Measurements from ENCODE around the gene CD36.

The CD36 gene

DNA sequence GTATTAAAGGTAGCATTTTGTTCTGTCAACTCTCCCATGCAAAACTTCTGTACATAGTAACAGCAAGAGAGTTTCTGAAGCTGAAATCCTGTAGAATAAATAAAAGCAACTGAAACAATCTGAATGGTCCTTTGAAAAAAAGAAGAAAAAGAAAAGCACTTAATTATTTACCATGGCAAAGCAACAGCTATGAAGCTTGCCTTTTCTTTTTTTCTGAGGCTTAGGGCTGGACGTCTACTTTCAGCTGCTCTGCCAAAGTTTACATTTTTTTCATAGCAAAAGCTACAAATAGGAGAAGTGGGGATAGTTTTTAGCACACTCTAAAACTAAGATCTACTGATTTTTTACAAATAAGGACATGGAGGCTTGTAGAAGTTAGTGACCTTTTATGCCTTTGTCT lies 31.3 kb upstream of the CD36 start:
- no peak overlapping the region for H3K27ac ChIP-seq (ENCODE audit: insufficient read depth, low read length, poor library complexity, severe bottlenecking)

GRCh38 chr7:80608336-80608735 lies 30.1 kb upstream of the CD36 start:
- H3K27ac ChIP-seq (ENCODE audit: insufficient read depth, low read length, poor library complexity, severe bottlenecking), result no peak overlapping the region
- no peaks in the 10 kb centered on the region for H3K27me3 ChIP-seq (replicated peaks; ENCODE audit: control insufficient read depth, insufficient read depth, low read length, poor library complexity, severe bottlenecking)
- no peaks in the 10 kb centered on the region for H3K9me3 ChIP-seq (ENCODE audit: control insufficient read depth, low read length)
- H3K4me3 ChIP-seq (ENCODE audit: insufficient read depth, low read depth, low read length, poor library complexity, severe bottlenecking), result no peak overlapping the region
- H3K36me3 ChIP-seq (ENCODE audit: control insufficient read depth, insufficient read depth, low read length), result no peaks in the 10 kb centered on the region
- no peak for DNase-seq
- H3K4me1 ChIP-seq (ENCODE audit: control insufficient read depth, insufficient read depth, low read length, poor library complexity, severe bottlenecking), result no peaks in the 10 kb centered on the region

More for the DNA sequence above, 31.3 kb upstream of the CD36 start:
- no peaks in the 10 kb centered on the region for H3K27me3 ChIP-seq (replicated peaks; ENCODE audit: control insufficient read depth, insufficient read depth, low read length, poor library complexity, severe bottlenecking)
- H3K4me1 ChIP-seq (ENCODE audit: control insufficient read depth, insufficient read depth, low read length, poor library complexity, severe bottlenecking), result no peaks in the 10 kb centered on the region
- no peaks in the 10 kb centered on the region for H3K9me3 ChIP-seq (ENCODE audit: control insufficient read depth, low read length)
- DNase-seq, result no peak
- no peaks in the 10 kb centered on the region for H3K36me3 ChIP-seq (ENCODE audit: control insufficient read depth, insufficient read depth, low read length)
- H3K4me3 ChIP-seq (ENCODE audit: insufficient read depth, low read depth, low read length, poor library complexity, severe bottlenecking), result no peak overlapping the region

DNA sequence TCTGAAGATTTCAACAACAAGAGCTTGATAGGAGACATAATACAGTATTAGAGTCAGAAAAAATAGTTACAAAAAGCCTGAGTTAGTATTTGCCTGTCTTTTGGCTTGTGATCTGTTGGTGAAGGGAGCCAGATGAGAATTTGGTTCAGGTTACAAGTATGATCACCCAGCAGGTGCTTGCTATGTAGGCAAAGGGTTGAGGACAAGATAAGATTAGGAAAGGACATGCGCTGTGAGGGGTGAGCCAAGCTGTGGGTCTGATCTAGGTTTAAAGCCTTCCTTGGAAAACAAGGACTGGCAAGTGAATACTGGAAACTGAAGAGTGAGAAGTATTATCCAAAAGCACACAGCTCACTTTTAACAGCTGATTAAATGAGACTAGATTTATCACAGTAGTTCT lies 28.7 kb upstream of the CD36 start:
- H3K36me3 ChIP-seq (ENCODE audit: control insufficient read depth, insufficient read depth, low read length), result no peaks in the 10 kb centered on the region
- H3K4me3 ChIP-seq (ENCODE audit: insufficient read depth, low read depth, low read length, poor library complexity, severe bottlenecking), result no peak overlapping the region
- no peaks in the 10 kb centered on the region for H3K4me1 ChIP-seq (ENCODE audit: control insufficient read depth, insufficient read depth, low read length, poor library complexity, severe bottlenecking)
- no peak for DNase-seq
- H3K27ac ChIP-seq (ENCODE audit: insufficient read depth, low read length, poor library complexity, severe bottlenecking), result no peak overlapping the region
- no peaks in the 10 kb centered on the region for H3K9me3 ChIP-seq (ENCODE audit: control insufficient read depth, low read length)
- H3K27me3 ChIP-seq (replicated peaks; ENCODE audit: control insufficient read depth, insufficient read depth, low read length, poor library complexity, severe bottlenecking), result no peaks in the 10 kb centered on the region

DNA sequence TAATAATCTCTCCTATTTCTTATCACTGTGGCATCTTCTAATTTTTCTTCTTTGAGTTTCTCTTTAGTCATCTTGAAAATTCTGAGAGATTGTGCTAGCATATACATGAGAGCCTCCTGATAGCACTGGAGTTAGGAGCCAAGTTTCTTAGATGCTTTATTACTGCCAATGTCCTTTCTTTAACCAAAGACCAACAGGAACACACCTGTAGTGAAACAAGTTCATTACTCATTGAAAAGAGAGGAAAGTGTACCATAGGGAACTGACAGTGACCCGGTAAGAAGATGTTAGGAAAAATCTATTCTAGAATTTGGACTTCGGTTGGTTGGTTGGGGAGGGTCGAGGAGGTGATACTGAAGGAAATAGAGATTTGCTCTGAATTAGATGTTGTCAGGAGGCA lies 27.1 kb upstream of the CD36 start:
- DNase-seq, result no peak
- H3K36me3 ChIP-seq (ENCODE audit: control insufficient read depth, insufficient read depth, low read length), result no peaks in the 10 kb centered on the region
- no peaks in the 10 kb centered on the region for H3K9me3 ChIP-seq (ENCODE audit: control insufficient read depth, low read length)
- H3K27ac ChIP-seq (ENCODE audit: insufficient read depth, low read length, poor library complexity, severe bottlenecking), result no peak overlapping the region
- no peak overlapping the region for H3K4me3 ChIP-seq (ENCODE audit: insufficient read depth, low read depth, low read length, poor library complexity, severe bottlenecking)
- H3K27me3 ChIP-seq (replicated peaks; ENCODE audit: control insufficient read depth, insufficient read depth, low read length, poor library complexity, severe bottlenecking), result no peaks in the 10 kb centered on the region
- no peaks in the 10 kb centered on the region for H3K4me1 ChIP-seq (ENCODE audit: control insufficient read depth, insufficient read depth, low read length, poor library complexity, severe bottlenecking)

- Histone ChIP-seq H3K27me3 (replicated peaks; ENCODE audit: control insufficient read depth, insufficient read depth, low read length, poor library complexity, severe bottlenecking) (no peaks in the 10 kb centered on the region), H3K4me3 (ENCODE audit: insufficient read depth, low read depth, low read length, poor library complexity, severe bottlenecking) (no peak overlapping the region), H3K27ac (ENCODE audit: insufficient read depth, low read length, poor library complexity, severe bottlenecking) (no peak overlapping the region), H3K9me3 (ENCODE audit: control insufficient read depth, low read length) (no peaks in the 10 kb centered on the region), H3K36me3 (ENCODE audit: control insufficient read depth, insufficient read depth, low read length) (no peaks in the 10 kb centered on the region), H3K4me1 (ENCODE audit: control insufficient read depth, insufficient read depth, low read length, poor library complexity, severe bottlenecking) (no peaks in the 10 kb centered on the region)
- DNase-seq, result no peak
Measured at GRCh38 chr7:80611779-80612178, 26.7 kb upstream of the CD36 start.

GRCh38 chr7:80612880-80613279 lies 25.6 kb upstream of the CD36 start:
- DNase-seq, result no peak
- H3K36me3 ChIP-seq (ENCODE audit: control insufficient read depth, insufficient read depth, low read length), result no peaks in the 10 kb centered on the region
- no peak overlapping the region for H3K4me3 ChIP-seq (ENCODE audit: insufficient read depth, low read depth, low read length, poor library complexity, severe bottlenecking)
- no peak overlapping the region for H3K27ac ChIP-seq (ENCODE audit: insufficient read depth, low read length, poor library complexity, severe bottlenecking)
- H3K4me1 ChIP-seq (ENCODE audit: control insufficient read depth, insufficient read depth, low read length, poor library complexity, severe bottlenecking), result no peaks in the 10 kb centered on the region
- H3K9me3 ChIP-seq (ENCODE audit: control insufficient read depth, low read length), result no peaks in the 10 kb centered on the region
- no peaks in the 10 kb centered on the region for H3K27me3 ChIP-seq (replicated peaks; ENCODE audit: control insufficient read depth, insufficient read depth, low read length, poor library complexity, severe bottlenecking)

DNA sequence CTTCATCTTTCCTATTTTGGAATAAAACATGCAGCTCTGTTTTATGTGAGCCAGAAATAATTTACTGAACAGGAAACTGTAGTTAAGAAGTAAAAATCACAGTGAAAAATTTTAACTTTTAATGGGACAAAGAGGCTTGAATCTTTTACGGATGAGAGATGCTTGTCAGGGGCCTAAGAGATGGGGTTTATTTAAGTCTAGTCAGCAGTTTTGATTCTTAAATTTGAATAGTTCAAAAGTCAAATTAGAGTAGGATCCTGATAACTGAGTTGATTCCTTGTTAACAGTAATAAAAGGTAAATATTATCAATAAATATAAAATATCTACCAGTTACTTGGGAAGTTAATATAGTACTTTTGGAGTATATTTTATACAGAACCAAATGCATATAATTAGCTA lies 24.9 kb upstream of the CD36 start:
- H3K27me3 ChIP-seq (replicated peaks; ENCODE audit: control insufficient read depth, insufficient read depth, low read length, poor library complexity, severe bottlenecking), result no peaks in the 10 kb centered on the region
- DNase-seq, result no peak
- no peak overlapping the region for H3K27ac ChIP-seq (ENCODE audit: insufficient read depth, low read length, poor library complexity, severe bottlenecking)
- H3K4me1 ChIP-seq (ENCODE audit: control insufficient read depth, insufficient read depth, low read length, poor library complexity, severe bottlenecking), result no peaks in the 10 kb centered on the region
- H3K9me3 ChIP-seq (ENCODE audit: control insufficient read depth, low read length), result no peaks in the 10 kb centered on the region
- H3K4me3 ChIP-seq (ENCODE audit: insufficient read depth, low read depth, low read length, poor library complexity, severe bottlenecking), result no peak overlapping the region
- no peaks in the 10 kb centered on the region for H3K36me3 ChIP-seq (ENCODE audit: control insufficient read depth, insufficient read depth, low read length)

DNA sequence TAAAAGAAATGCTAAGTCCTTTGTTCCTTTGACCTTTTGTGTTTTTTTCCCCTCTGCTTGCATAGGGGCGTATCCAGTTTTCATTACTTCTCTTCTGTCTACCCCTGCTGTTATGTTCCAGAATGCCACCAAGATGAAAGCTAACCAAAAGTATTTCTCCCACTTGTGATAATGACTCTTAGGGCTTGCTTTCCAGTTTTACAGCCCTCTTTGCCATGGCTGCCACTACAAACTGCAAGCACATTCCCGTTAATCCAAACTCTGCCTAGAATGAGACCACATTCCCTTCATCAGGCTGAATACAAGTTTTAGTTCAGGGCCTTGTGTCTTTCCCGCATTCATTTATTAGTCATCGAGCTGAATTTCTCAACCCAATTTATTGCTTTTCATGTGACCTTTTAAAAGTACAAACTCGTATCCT lies 23.6 kb upstream of the CD36 start:
- Histone ChIP-seq H3K27me3 (replicated peaks; ENCODE audit: control insufficient read depth, insufficient read depth, low read length, poor library complexity, severe bottlenecking) (no peaks in the 10 kb centered on the region), H3K4me1 (ENCODE audit: control insufficient read depth, insufficient read depth, low read length, poor library complexity, severe bottlenecking) (no peaks in the 10 kb centered on the region), H3K4me3 (ENCODE audit: insufficient read depth, low read depth, low read length, poor library complexity, severe bottlenecking) (no peak overlapping the region), H3K36me3 (ENCODE audit: control insufficient read depth, insufficient read depth, low read length) (no peaks in the 10 kb centered on the region), H3K27ac (ENCODE audit: insufficient read depth, low read length, poor library complexity, severe bottlenecking) (no peak overlapping the region), H3K9me3 (ENCODE audit: control insufficient read depth, low read length) (no peaks in the 10 kb centered on the region)
- no peak for DNase-seq

DNA sequence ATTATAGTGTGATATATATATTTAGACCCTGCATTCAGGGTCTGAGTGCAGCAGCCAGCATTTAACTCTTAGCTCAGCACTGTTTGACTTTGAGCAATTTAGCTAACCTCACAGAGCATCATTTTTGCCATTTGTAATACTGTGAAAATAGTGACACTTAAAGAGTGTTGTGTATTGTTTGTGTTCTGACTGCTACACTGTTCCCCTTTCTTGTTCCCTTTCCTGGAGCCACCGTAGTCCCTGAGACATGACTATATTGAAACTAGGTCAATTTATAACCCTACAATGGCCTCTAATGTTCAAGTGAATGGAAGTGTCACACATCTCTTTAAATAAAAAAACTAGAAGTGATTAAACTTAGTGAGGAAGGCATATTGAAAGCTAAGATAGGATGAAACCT lies 20.3 kb upstream of the CD36 start:
- no peaks in the 10 kb centered on the region for H3K4me1 ChIP-seq (ENCODE audit: control insufficient read depth, insufficient read depth, low read length, poor library complexity, severe bottlenecking)
- no peaks in the 10 kb centered on the region for H3K36me3 ChIP-seq (ENCODE audit: control insufficient read depth, insufficient read depth, low read length)
- H3K27me3 ChIP-seq (replicated peaks; ENCODE audit: control insufficient read depth, insufficient read depth, low read length, poor library complexity, severe bottlenecking), result no peaks in the 10 kb centered on the region

GRCh38 chr7:80619741-80620140 lies 18.7 kb upstream of the CD36 start:
- no peak overlapping the region for H3K27ac ChIP-seq (ENCODE audit: insufficient read depth, low read length, poor library complexity, severe bottlenecking)
- no peaks in the 10 kb centered on the region for H3K27me3 ChIP-seq (replicated peaks; ENCODE audit: control insufficient read depth, insufficient read depth, low read length, poor library complexity, severe bottlenecking)
- no peaks in the 10 kb centered on the region for H3K4me1 ChIP-seq (ENCODE audit: control insufficient read depth, insufficient read depth, low read length, poor library complexity, severe bottlenecking)
- no peak for DNase-seq
- H3K36me3 ChIP-seq (ENCODE audit: control insufficient read depth, insufficient read depth, low read length), result no peaks in the 10 kb centered on the region
- no peak overlapping the region for H3K4me3 ChIP-seq (ENCODE audit: insufficient read depth, low read depth, low read length, poor library complexity, severe bottlenecking)
- no peaks in the 10 kb centered on the region for H3K9me3 ChIP-seq (ENCODE audit: control insufficient read depth, low read length)

More for the DNA sequence above, 20.3 kb upstream of the CD36 start:
- Histone ChIP-seq H3K9me3 (ENCODE audit: control insufficient read depth, low read length) (no peaks in the 10 kb centered on the region), H3K4me3 (ENCODE audit: insufficient read depth, low read depth, low read length, poor library complexity, severe bottlenecking) (no peak overlapping the region), H3K27ac (ENCODE audit: insufficient read depth, low read length, poor library complexity, severe bottlenecking) (no peak overlapping the region)
- DNase-seq, result no peak

DNA sequence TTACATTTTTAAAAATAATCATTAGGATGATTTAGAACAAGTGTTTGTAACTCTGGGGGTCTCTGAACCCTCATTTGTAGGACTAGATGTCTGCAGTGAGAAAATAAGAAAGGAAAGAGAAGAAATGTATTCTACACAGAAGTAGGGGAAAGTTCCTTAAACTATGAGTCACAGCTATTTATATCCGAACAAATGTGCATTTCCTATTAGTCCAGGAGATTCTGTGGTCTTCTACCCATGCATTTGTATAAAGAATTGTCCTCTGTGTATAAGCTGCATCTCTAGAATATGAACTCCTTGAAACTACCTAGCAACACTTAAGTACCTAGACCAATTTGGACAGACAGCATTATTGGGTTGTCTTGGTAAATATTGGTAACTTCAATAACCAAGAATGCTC lies 15.9 kb upstream of the CD36 start:
- H3K4me1 ChIP-seq (ENCODE audit: control insufficient read depth, insufficient read depth, low read length, poor library complexity, severe bottlenecking), result no peaks in the 10 kb centered on the region
- no peaks in the 10 kb centered on the region for H3K36me3 ChIP-seq (ENCODE audit: control insufficient read depth, insufficient read depth, low read length)
- no peak overlapping the region for H3K27ac ChIP-seq (ENCODE audit: insufficient read depth, low read length, poor library complexity, severe bottlenecking)
- H3K27me3 ChIP-seq (replicated peaks; ENCODE audit: control insufficient read depth, insufficient read depth, low read length, poor library complexity, severe bottlenecking), result no peaks in the 10 kb centered on the region
- H3K4me3 ChIP-seq (ENCODE audit: insufficient read depth, low read depth, low read length, poor library complexity, severe bottlenecking), result no peak overlapping the region
- DNase-seq, result no peak
- no peaks in the 10 kb centered on the region for H3K9me3 ChIP-seq (ENCODE audit: control insufficient read depth, low read length)

Measured in effector memory CD4-positive, alpha-beta T cell (primary cell).